OCI-LY7 (cell line): ENCODE results near the gene CEP170. TPM values are rescaled to one million over a fixed set of nuclear protein-coding genes. Genes with fewer than 3 reads are reported as not detected.

Experiments used
- BruUV-seq: library from RNA; stranded (reverse); fragments of 400-500 nt; replicated peaks from 2 replicates; lab custom pipeline; 2021; lab: Mats Ljungman, UMichigan
- CTCF ChIA-PET: fragments of 300-600 bp; sonication (Branson Sonifier 250); formaldehyde crosslinking; loops from one replicate; lab custom pipeline; 2022; ENCODE audit warnings: antibody characterized with exemption; ENCODE audit not compliant: unreplicated experiment; lab: Charles Lee
- POLR2A ChIA-PET: fragments of 300-600 bp; sonication (Branson Sonifier 250); formaldehyde crosslinking; loops from one replicate; lab custom pipeline; 2022; ENCODE audit warnings: antibody characterized with exemption; lab: Charles Lee
- DNase-seq: peaks from one replicate; pipeline ENCODE4 v3.0.0-alpha.2; 2015; ENCODE audit warnings: low spot score
- H2AFZ ChIP-seq: fragments of 200-600 bp; sonication (generic), shearing (Covaris generic); 2 replicates; pipeline ENCODE4 v1.6.1; 2014; ENCODE audit warnings: mild to moderate bottlenecking, antibody characterized with exemption, low read length, moderate library complexity
- H3K27ac ChIP-seq: fragments of 200-600 bp; sonication (generic); 2 replicates; pipeline ENCODE4 v1.5.1; 2014; ENCODE audit warnings: mixed run types, low read depth, mild to moderate bottlenecking, moderate library complexity, low read length, inconsistent platforms; ENCODE audit not compliant: poor library complexity, severe bottlenecking
- H3K36me3 ChIP-seq: fragments of 200-600 bp; sonication (generic); 2 replicates; pipeline ENCODE4 v1.6.1; 2014; ENCODE audit warnings: mild to moderate bottlenecking, antibody characterized with exemption, low read length, moderate library complexity, mixed read lengths; ENCODE audit not compliant: insufficient read depth
- H3K4me1 ChIP-seq: fragments of 200-600 bp; sonication (generic); 2 replicates; pipeline ENCODE4 v1.5.1; 2014; ENCODE audit warnings: mild to moderate bottlenecking, low read length; ENCODE audit not compliant: insufficient read depth, poor library complexity, severe bottlenecking
- H3K4me2 ChIP-seq: fragments of 200-600 bp; sonication (generic); 2 replicates; pipeline ENCODE4 v1.6.1; 2014; ENCODE audit warnings: mild to moderate bottlenecking, low read length
- H3K4me3 ChIP-seq: fragments of 200-600 bp; sonication (generic); 2 replicates; pipeline ENCODE4 v1.5.1; 2014; ENCODE audit warnings: mild to moderate bottlenecking, low read depth, low read length; ENCODE audit not compliant: poor library complexity, severe bottlenecking
- H3K79me2 ChIP-seq: fragments of 200-600 bp; sonication (generic); 2 replicates; pipeline ENCODE4 v1.6.1; 2016; ENCODE audit warnings: low read depth, mild to moderate bottlenecking, low read length, moderate library complexity, mixed read lengths; ENCODE audit not compliant: insufficient read depth
- H3K9me2 ChIP-seq: fragments of 200-600 bp; sonication (generic); 2 replicates; pipeline ENCODE4 v1.6.1; 2016; ENCODE audit warnings: mild to moderate bottlenecking, low read length, mixed read lengths; ENCODE audit not compliant: insufficient read depth
- H3K9me3 ChIP-seq: fragments of 200-600 bp; sonication (generic); 2 replicates; pipeline ENCODE4 v1.6.1; 2014; ENCODE audit warnings: mild to moderate bottlenecking, mixed run types, low read length, mixed read lengths
- H4K20me1 ChIP-seq: fragments of 200-600 bp; sonication (generic); 2 replicates; pipeline ENCODE4 v1.6.1; 2014; ENCODE audit warnings: mild to moderate bottlenecking, antibody characterized with exemption, low read length, moderate library complexity, mixed read lengths; ENCODE audit not compliant: insufficient read depth
- EZH2phosphoT487 ChIP-seq: fragments of 200-600 bp; sonication (generic); IDR thresholded peaks from 2 replicates; pipeline ENCODE4 v1.6.1; 2018; ENCODE audit warnings: low read depth, borderline replicate concordance, mild to moderate bottlenecking, mixed run types, antibody characterized with exemption, low read length, moderate library complexity, mixed read lengths
- intact Hi-C: fragments of 100-400 bp; cut with micrococcal nuclease; formaldehyde crosslinking; loops from one replicate; pipeline ENCODE4 v1.10.0; 2022; ENCODE audit not compliant: unreplicated experiment
- total RNA-seq, 2 experiments: library from RNA; depleted of rRNA in 1 of 2; stranded (reverse); fragments of >200 nt in 1 of 2; shearing (Covaris generic) in 1 of 2; gene quantifications; 2 replicates each; pipeline ENCODE4 v1.2.3, GENCODE V29; 2014 to 2022
- TF ChIP-seq, protein P1 (sequence below): fragments of 200-600 bp; sonication (generic); conservative IDR thresholded peaks from 2 replicates; pipeline ENCODE4 v1.5.1; 2014; ENCODE audit warnings: mild to moderate bottlenecking, antibody characterized with exemption, low read length, moderate library complexity, mixed read lengths

The CEP170 gene
- total RNA-seq, 2 experiments from 2014 or later: 57.6 to 85.4 TPM

- H3K4me2 ChIP-seq: no peak overlapping the region
- TF ChIP-seq EZH2phosphoT487: no peak
- TF ChIP-seq, protein P1, sequence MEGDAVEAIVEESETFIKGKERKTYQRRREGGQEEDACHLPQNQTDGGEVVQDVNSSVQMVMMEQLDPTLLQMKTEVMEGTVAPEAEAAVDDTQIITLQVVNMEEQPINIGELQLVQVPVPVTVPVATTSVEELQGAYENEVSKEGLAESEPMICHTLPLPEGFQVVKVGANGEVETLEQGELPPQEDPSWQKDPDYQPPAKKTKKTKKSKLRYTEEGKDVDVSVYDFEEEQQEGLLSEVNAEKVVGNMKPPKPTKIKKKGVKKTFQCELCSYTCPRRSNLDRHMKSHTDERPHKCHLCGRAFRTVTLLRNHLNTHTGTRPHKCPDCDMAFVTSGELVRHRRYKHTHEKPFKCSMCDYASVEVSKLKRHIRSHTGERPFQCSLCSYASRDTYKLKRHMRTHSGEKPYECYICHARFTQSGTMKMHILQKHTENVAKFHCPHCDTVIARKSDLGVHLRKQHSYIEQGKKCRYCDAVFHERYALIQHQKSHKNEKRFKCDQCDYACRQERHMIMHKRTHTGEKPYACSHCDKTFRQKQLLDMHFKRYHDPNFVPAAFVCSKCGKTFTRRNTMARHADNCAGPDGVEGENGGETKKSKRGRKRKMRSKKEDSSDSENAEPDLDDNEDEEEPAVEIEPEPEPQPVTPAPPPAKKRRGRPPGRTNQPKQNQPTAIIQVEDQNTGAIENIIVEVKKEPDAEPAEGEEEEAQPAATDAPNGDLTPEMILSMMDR: no peak
- no peak for DNase-seq
- H3K4me1 ChIP-seq: peaks cover 14% of the 10 kb centered on the region
- H3K4me3 ChIP-seq: no peak overlapping the region
- H3K36me3 ChIP-seq: peaks cover 30% of the 10 kb centered on the region
- H3K9me3 ChIP-seq: no peaks in the 10 kb centered on the region
- CTCF ChIA-PET: interaction anchor here (1.0 kb wide), 1 partner anchor 182 kb away, joined by 3 read pairs; no protein-coding TSS in a partner anchor
- intact Hi-C loops: no loop called here
- POLR2A ChIA-PET: interaction anchor here (2.5 kb wide), 1 partner anchor 12 kb away, joined by 7 read pairs; no protein-coding TSS in a partner anchor
- H4K20me1 ChIP-seq: no peaks in the 10 kb centered on the region
- no TSS peak for BruUV-seq
- no peaks in the 10 kb centered on the region for H3K9me2 ChIP-seq
- no peaks in the 10 kb centered on the region for H3K79me2 ChIP-seq
- H3K27ac ChIP-seq: no peak overlapping the region
- H2AFZ ChIP-seq: no peak overlapping the region
Measured at GRCh38 chr1:243273945-243274344, 18.9 kb upstream of the CEP170 start.

DNA sequence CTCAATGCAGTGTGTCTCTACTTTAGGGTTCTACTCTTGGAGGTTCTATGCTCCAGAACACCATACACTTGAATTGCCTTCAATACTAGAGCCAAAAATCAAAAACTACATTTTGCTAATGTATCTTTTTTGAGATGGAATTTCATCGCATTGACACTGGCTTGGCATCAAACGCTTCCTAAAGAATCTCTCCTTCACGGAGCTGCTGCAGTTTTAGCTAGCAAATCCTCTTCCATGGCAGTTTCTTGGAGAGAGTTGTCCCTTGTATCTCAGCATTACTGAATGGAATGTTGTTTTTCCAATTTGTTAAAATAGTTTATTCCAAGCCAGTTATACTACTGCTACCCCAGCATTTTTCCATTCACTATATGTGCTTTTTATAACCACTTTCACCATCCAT is 18.4 kb upstream of the CEP170 start:
- H3K4me3 ChIP-seq: no peak overlapping the region
- H3K4me1 ChIP-seq: peaks cover 19% of the 10 kb centered on the region
- peaks cover 30% of the 10 kb centered on the region for H3K36me3 ChIP-seq
- CTCF ChIA-PET: interaction anchor here (1.0 kb wide), 1 partner anchor 183 kb away, joined by 3 read pairs; no protein-coding TSS in a partner anchor
- no peak for DNase-seq
- no peaks in the 10 kb centered on the region for H3K79me2 ChIP-seq
- H3K4me2 ChIP-seq: no peak overlapping the region
- intact Hi-C loops: no loop called here
- TF ChIP-seq EZH2phosphoT487: no peak
- no peak overlapping the region for H2AFZ ChIP-seq
- H4K20me1 ChIP-seq: no peaks in the 10 kb centered on the region
- no TSS peak for BruUV-seq
- no peaks in the 10 kb centered on the region for H3K9me3 ChIP-seq
- H3K9me2 ChIP-seq: no peaks in the 10 kb centered on the region
- POLR2A ChIA-PET: interaction anchor here (0.7 to 1.7 kb wide), 2 partner anchors 11 to 17 kb away, joined by 5 to 14 read pairs; partner anchors contain the start of genes CEP170 and SDCCAG8
- no peak overlapping the region for H3K27ac ChIP-seq

DNA sequence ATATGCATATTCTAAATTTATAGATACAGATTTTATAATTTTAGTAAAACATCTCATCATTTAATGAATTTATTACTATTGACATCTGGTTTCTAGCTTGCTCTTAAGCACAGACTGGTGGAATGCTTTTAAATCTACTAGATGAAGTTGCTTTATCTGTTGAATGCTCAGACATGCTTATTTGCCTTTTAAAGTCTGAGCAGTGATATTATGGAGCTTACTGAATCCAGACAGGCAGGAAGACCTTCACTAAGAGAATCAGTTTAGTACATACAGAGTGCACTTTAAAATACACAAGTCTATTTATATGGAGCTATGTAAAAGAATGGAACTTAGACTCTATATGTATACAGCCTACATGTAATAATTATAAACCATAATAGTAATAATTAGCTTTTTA is 17.3 kb upstream of the CEP170 start:
- Histone ChIP-seq H3K4me1 (peaks cover 29% of the 10 kb centered on the region), H3K4me3 (no peak overlapping the region), H3K27ac (no peak overlapping the region), H3K9me3 (no peaks in the 10 kb centered on the region), H3K4me2 (no peak overlapping the region), H3K9me2 (no peaks in the 10 kb centered on the region), H3K79me2 (no peaks in the 10 kb centered on the region), H2AFZ (no peak overlapping the region), H3K36me3 (peaks cover 22% of the 10 kb centered on the region), H4K20me1 (no peaks in the 10 kb centered on the region)
- BruUV-seq: no TSS peak
- ChIA-PET POLR2A (interaction anchor here (0.8 to 1.7 kb wide), 2 partner anchors 16 to 21 kb away, joined by 4 to 14 read pairs; partner anchors contain the start of genes CEP170 and SDCCAG8), CTCF (interaction anchor here (1.2 to 1.3 kb wide), 2 partner anchors 13 to 15 kb away, joined by 3 read pairs; no protein-coding TSS in a partner anchor)
- intact Hi-C loops: no loop called here
- TF ChIP-seq, protein P1: no peak
- no peak for TF ChIP-seq EZH2phosphoT487
- DNase-seq: no peak
